GM18508 (cell line): ENCODE results near the gene ZNF598.

ENCODE experiments used
- ATAC-seq: cut with Tn5 transposase; IDR thresholded peaks from one replicate; pipeline ENCODE4 v1.9.1; 2021; ENCODE audit warnings: moderate number of reproducible peaks; ENCODE audit not compliant: insufficient read depth, unreplicated experiment

The ZNF598 gene

DNA sequence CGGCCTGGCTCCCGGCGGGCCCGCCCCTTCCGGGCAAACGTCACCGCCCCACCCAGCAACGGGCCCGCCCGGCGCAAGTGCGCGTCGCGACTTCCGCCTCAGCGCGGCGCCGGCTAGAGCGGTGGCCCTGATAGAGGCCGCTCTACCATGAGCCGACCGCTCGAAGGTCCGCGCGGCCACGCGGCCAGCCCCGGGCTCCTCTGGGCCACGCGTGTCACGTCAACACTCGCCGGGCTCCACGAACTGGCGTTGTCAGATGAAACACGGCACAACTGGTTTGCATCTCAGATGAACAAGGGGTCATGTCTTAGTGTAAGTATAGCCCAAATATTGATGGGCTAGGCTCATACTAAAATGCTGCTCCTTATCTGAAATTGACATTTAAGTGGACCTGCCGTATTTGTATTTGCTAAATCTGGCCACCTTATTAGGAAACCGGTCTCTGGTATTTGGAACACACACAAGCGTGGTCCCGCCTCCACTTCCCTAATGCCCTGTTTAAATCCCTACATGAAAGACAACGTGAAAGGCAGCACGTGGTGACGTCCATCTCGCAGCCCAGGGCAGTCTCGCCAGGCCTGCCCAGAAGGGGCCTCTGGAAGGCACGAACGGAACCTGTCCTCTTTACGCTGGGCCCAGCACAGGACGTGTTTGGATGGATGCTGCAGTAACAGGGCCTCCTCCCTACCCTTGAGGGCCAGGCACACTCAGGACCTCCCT is at the start of gene ZNF598:
Gene ZNF598 (minus strand): TSS at position 31 of the 720 bp plus-strand sequence.
- ATAC-seq: no peak

DNA sequence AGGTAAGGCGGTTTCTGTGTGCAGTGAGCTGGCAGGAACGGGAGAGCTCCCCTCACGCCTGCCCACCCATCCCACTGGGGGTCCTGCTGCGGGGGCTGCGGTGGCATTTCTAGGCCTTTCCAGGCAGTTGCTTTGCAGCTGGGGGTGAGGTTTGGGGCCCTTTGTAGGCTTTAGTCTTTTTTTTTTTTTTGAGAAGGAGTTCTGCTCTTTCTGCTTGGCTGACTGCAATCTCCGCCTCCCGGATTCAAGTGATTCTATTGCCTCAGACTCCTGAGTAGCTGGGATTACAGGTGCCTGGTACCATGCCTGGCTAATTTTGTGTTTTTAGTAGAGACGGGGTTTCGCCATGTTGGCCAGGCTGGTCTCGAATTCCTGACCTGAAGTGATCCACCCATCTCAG is 49.3 kb upstream of the ZNF598 start:
- ATAC-seq: no peak

DNA sequence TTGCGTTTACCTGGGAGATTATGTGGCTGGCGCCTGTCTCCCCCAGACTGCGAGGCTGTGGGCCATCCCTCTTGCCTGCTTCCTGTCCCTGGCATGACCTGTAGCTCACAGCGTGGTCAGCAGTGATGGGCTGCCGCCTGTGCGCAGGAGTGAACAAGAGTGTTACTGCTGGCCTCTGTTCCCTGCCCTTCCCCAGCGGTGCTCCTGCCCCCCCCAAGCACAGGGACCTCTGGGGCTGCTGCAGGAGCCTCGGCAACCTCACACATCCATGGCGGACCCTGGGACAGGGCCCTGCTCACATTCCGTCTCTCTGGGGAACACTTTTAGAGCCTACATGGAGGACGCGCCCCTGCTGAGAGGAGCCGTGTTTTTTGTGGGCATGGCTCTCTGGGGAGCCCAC is 48.8 kb upstream of the ZNF598 start:
- ATAC-seq: no peak

DNA sequence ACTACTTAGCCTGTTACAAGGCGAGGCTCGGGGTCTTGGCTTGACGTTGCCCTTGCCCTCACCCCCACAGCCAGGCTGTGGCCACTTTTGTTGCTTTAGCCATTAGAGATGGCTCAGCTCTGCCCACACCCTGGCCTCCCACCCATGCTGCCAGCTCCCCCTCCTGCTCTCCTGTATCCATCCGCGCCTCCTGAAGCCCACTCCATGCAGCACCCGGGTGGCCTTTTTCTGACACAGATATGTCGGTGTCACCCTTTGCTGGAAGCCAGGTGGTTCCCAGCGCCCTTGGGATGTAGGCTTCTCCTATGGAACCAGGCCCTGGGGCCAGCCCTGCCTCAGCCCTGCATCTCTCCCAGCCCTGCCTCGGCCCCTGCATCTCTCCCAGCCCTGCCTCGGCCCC is 47.8 kb upstream of the ZNF598 start:
- no peak for ATAC-seq

DNA sequence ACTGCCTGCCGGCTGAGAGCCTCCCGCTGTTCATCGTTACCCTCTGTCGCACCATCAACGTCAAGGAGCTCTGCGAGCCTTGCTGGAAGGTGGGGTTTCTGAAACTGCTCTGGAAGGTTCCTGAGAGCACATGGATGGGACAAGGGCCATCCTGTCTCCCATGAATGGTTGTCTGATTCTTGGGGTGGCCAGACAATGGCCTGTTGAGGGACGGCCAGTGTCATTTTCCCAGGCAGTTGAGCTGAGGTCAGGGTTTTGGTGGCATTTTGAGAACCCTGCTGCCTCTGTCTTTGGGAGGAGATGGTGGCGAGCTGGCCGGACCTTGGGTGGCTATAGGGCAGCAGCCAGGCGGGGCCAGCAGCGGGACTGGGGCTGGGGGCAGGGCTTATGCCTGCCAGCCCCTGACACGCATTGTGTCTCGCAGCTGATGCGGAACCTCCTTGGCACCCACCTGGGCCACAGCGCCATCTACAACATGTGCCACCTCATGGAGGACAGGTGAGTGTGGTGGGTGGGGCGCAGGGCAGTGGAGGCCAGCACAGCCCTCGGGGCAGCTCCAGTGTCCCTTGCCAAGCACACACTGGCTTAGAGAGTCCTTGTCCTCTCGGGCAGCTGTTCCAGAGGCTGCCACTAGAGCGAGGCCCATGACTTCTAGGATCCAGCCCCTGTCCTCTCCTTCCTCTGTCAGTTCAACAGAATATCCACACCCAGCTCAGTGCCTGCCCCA is 47.2 kb upstream of the ZNF598 start:
- ATAC-seq: no peak

DNA sequence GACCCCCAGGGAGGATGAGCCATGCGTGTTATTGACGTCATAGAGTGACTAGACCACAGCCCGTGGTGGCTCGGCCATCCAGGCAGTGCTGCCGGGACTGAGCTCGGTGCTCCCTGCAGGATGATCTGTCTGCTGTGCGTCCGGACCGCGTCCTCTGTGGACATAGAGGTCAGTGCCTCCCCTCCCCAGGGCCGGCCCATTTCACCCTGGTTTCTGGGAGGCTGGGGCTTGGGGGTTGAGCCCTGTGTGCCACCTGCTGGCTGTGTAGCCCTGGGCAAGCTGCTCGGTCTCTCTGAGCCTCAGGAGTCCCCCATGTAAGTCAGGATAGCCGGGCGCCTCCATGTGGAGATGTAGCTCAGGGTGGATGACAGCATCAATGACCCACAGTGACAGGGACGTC is 46.5 kb upstream of the ZNF598 start:
- no peak for ATAC-seq

DNA sequence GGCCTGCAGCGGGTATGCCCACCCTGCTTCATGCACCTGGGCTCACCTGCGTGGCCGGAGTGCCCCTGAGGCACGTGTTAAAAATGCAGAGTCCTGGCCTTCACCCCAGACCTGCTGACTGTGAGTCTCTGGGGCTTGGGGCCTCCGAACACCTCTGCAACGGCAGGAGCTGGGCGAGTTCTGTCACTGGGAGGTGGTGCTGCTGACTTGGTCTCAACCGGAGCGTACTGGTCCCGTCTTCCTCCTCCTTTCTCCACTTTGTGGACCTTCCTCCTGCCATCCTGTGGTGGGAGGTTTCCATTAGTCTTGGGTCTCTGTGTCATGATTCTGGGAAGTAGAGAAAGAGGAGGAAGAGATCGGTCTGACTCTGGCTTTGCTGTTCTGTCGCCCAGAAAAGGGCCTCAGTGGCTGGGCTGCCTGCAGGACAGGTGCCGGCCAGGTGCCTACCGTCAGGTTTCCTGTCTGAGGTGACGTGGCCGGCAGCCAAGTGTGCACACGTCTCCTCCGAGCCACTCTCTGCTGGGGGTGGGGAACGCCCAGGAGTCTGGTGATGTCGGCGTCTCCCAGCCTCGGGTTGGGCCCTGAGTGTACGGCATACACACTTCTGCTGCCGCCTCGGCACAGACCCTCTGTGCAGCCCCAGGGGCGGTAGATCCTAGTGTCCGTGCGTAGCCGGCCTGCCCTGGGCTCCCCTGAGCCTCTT is 45.1 kb upstream of the ZNF598 start:
- ATAC-seq: no peak

DNA sequence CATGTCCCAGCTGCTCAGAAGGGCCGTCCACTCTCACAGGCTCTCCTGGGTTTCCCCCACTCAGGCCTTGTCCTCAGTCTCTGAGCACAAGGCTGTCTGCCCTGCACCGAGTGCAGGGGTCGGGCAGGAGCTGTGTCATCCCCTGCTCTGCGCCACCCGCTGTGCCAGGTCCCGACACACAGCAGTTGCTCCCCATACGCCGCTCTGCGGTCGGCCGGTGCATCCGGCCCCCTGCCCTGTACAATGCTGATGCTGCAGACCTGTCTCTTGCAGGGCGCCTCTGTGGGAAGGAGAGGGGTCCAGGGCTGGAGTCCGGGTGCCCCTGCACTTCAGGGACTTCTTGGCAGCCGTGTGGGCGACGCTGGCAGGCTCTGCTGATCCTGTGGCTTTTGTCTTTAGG is 44.3 kb upstream of the ZNF598 start:
- no peak for ATAC-seq

DNA sequence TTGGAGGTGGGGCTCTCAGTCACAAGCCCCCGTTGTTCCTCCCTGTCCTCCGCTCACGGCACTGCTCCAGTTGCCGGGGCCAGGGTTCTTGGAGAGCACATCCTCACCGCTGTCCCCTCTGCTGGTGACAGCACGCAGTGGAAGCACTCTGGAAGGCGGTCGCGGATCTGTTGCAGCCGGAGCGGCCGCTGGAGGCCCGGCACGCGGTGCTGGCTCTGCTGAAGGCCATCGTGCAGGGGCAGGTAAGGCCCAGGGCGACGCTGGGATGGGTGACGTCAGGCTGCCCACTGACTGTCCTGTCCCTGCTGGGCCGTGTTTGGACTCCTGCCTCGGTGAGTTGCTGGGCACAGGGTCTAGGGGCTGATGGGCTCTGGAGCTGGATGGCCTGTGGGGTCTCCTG is 43.6 kb upstream of the ZNF598 start:
- ATAC-seq: no peak

DNA sequence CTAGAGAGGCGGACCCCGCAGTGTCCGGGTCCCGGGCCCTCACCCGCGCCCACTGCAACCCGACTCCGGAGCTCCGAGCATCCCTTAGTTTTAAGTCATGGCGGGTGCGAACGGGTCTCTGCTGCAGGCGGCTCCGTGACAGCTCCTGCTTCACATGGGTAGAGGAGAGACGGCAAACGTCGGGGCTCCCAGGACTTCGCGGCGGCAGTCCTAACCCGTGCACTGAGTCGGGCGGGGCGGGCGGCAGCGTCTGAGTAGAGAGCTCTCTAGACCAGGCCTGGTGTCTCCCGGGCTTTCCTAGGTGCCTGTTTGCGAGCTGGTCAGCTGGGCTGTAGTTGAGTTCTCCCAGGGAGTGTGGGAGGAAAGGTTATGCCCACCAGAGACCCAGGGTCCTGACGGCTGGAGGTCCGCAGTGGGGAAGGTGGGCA is 38.5 kb upstream of the ZNF598 start:
- ATAC-seq: no peak

DNA sequence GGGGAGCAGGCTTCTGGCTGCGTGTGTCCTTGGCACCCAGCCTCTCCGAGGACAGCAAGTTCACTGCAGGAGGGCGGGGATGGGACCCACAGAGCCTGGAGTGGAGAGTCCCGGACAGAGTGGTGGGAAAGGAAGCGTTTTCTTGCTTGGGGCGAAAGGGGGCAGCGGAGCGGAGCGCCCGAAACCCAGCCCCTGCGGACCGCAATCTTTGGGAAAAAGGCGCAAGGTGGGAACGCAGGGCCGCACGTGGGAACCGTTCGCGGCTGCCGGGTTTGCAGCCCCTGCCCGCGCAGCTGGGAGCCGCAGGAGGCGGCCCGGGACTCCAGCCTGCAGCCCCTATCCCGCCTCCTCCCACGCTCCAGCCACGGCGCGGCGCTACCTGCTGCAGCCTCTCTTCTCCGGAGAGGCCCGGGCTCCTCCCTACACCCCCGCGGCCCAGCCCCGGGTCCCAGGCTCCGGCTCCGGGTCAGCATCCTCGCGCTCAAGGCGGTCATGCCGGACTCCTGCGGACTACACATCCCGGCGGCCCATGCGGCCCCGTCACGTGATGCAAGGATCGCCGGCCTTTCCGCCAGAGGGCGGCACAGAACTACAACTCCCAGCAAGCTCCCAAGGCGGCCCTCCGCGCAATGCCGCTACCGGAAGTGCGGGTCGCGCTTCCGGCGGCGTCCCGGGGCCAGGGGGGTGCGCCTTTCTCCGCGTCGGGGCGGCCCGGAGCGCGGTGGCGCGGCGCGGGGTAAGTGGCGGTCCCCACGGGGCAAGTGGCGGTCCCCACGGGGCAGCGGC is 37.9 kb upstream of the ZNF598 start, which contains the start of the genes NTHL1 and TSC2:
Gene NTHL1 (minus strand): TSS at position 505 of the 786 bp plus-strand sequence. CDS start 11 bp downstream, at position 494.
Gene TSC2 (plus strand): TSS at position 656 of the 786 bp plus-strand sequence. CDS start 631 bp downstream, outside the sequence.
- peak; percentile 81 for ATAC-seq

DNA sequence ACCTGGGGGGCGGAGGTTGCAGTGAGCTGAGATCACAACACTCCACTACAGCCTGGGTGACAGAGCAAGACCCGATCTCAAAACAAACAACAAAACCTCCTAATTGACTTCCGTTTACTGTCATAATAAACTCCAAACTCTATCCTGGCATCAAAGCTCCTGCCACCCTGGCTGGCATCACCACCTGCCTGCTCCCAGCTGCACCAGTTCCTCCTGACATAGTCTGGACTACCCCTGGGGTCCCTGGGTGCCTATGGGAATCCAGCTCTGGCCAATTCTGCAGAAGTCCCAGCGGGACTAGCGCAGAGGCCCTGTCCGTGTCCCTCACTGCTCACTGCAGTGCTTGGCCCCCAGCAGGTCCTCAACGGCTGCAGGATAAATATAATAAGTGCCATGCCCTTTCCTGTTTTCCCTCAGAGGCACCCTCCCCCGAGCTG is 37.3 kb upstream of the ZNF598 start:
- no peak for ATAC-seq

DNA sequence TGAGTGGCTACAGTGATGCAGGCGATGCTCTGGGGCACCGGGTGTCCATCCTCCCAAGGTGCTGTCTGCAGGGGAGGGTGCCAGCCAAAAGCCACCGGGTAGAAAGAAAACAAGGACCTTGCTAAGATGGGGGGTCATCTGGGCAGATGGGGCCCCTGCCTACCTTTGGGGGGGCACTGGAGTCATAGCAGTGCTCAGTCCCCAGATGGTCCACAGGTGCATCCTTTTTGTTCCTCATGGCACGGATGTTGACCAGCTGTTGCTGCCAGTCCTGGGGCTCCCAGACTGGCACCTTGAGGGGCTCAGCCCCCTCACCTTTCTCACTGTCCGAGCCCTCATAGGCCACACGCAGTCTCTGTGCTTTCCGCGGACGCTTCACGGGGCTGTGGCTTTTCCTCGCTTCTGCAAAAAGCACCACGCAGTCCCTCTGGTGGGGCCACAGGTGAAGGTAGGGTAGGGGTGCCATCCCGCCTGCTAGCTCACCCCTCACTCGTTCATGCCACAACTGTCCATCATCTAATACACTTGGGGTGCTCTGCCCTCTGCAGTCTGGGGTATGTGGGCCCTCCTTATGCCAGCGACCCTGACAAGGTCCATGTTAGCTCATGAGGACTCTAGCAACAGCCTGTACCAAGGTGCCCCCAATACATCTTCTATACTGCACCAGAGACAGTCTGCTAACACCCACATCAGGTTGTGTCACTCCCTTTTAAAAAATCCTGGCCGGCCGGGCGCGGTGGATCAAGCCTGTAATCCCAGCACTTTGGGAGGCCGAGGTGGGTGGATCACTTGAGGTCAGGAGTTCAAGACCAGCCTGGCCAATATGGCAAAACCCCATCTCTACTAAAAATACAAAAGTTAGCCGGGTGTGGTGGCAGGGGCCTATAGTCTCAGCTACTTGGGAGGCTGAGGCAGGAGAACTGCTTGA is 36.6 kb upstream of the ZNF598 start:
- no peak for ATAC-seq

DNA sequence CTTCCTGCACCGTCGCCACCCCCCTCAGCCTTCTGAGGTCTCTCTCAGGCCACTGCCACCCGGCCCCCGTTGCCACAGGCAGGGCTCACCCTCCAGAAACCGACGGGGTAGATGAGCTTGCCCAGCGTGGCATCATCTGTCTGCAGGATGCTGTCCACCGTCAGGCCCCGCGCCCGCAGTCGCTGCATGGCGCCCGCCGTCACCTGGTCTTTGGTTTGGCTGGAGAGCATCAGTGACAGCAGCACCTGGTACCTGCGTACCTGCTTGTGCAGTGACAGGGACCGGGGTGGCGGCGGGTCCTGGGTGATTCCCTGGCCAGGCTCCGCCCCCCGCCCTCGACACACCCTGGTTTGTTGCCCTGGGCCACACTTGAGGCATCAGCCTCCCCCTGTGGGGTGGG is 34.9 kb upstream of the ZNF598 start:
- ATAC-seq: no peak

DNA sequence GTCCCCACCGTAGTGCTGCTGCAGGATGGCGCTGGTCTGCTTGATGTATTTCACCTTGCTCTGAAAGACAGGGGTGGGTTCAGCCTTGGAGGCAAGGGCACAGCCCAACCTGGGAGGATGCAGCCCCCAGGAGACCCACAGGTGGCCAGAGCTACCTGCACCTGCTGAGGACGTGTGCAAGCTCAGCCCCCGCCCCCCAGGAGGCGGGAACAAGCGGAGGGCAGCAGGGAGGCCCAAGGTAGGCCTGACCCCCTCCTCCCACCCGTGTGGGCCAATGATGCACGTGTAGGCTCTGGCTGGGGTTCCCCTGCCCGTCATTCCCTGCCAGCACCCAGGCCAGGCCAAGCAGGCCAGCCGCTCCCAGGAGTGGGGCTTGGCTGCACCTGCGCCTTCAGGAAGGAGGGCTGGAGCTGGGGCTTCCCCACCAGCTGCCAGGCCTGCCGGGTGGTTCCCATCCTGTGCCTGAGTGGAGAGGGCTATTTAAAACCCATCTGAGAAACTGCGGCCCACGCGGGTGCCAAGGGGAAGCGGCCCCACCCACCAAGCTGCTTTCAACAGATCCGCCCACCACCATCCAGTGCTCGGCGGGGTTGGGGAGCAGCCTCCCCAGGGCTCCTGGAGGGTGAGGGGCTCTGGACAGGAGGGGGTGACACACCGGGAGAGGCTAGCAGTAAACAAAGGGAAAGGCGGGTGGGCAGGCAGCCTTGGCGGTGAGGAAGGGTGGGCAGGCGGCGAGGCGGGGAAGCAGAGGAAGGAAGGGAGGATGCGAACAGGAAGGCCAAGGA is 34.2 kb upstream of the ZNF598 start:
- ATAC-seq: no peak

DNA sequence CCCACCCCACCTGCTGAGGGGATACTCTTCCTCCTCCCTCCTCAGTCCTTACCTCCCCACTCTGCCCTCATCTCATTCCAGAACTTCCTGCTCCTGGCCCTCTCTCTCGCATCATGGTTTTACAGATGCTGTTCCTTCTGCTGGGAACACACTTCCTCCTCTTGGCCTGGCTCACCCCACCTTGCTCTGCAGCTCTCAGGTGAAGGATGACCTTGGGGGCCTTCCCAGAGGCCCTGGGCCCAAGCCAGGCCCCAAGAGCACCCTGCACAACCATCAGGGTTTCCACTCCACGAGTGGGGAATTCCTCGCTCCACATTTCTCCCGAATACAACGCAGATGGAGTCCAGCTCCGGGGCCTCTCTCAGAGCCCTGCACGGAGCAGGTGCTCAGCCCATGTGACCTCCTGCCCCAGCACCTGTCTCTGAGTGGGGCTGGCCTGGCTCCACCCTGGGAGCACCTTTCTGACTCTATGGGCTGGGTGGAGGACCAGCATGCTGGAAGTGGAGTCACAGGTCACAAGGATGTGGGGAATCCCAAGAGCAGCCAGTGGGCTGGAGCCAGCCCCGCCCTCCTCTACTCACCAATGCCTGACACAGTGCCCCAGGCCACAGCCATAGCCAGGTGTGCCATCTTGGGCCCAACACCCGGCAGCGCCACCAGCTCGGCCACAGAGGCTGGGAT is 33.5 kb upstream of the ZNF598 start:
- ATAC-seq: no peak

DNA sequence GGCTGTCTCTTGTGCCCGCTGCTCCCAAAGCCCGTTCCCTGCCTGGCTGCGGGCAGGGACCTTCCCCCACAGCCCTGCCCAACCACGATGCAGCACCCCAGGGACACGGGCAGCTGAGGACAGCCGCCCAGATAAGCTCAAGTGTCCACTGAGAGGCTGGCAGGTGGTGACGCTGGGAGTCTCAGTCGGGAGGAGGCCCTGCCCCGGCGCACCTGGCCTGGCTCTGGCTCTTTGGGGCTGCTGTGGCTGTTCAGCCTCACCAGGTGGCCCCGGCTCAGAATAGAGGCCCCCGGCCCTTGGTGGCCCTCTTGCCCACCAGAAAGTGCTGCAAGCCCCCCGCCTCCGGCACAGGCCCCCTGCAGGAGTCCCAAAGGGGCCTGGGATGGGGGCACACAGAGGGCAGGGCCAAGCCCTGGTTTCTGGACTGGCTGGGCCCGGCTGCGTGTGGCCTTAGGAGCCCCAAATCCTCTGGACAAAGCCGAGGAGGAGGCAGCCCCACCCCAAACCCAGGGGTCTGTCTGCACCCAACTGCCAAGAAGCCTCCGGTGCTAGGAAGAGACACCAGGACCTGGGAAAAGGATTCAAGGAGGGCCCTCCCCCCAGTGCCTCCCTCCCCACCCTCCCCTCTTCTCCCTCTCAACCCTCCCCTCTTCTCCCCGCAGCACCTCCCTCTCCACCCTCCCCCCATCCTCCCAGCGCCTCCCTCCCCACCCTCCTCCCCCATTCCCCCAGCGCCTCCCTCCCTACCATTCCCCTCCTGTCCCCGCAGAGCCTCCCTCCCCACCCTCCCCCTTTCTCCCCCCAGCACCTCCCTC is 32.8 kb upstream of the ZNF598 start:
- ATAC-seq: no peak
